Activated T-cell treated with anti-CD3 and anti-CD28 coated beads, Interleukin-2, amount 50 U/mL, for 72 hours (primary cell): ENCODE data around the gene OBP2A. TPM values are rescaled to one million over a fixed set of nuclear protein-coding genes. Genes with fewer than 3 reads are reported as not detected.

ENCODE experiments used
- ATAC-seq, 2 donors: fragments of 150-1000 bp; cut with Tn5 transposase; replicated peaks in 1 of 2; 2 replicates each; pipeline ENCODE4 v1.10.0; 2021; ENCODE audit warnings: moderate library complexity in 2 of 2, mild to moderate bottlenecking in 1 of 2
- DNase-seq, 2 donors: peaks; one replicate each; pipeline ENCODE4 v3.0.0; 2021 to 2022; ENCODE audit warnings: mixed read lengths in 1 of 2
- H3K27ac Mint-ChIP-seq: one replicate; pipeline ENCODE4 v1.8.0; 2022; ENCODE audit warnings: mild to moderate bottlenecking, moderate library complexity, mixed read lengths
- H3K27me3 Mint-ChIP-seq: one replicate; pipeline ENCODE4 v1.8.0; 2022; ENCODE audit warnings: low read depth, mixed read lengths
- H3K36me3 Mint-ChIP-seq, 2 donors: one replicate each; pipeline ENCODE4 v1.8.0; 2022; ENCODE audit warnings: mixed read lengths in 2 of 2, mild to moderate bottlenecking in 1 of 2; ENCODE audit not compliant: insufficient read depth in 2 of 2
- H3K4me1 Mint-ChIP-seq: one replicate; pipeline ENCODE4 v1.8.0; 2022; ENCODE audit warnings: low read depth, mixed read lengths
- H3K4me3 Mint-ChIP-seq, 2 donors: one replicate each; pipeline ENCODE4 v1.8.0; 2022; ENCODE audit warnings: mild to moderate bottlenecking in 2 of 2, mixed read lengths in 2 of 2, moderate library complexity in 2 of 2
- H3K9me3 Mint-ChIP-seq, 2 donors: one replicate each; pipeline ENCODE4 v1.8.0; 2022; ENCODE audit warnings: mixed read lengths in 2 of 2
- total RNA-seq, 2 donors: library from RNA; stranded (reverse); gene quantifications; one replicate each; pipeline ENCODE4 v1.2.3, GENCODE V29; 2022

OBP2A gene
- total RNA-seq, 2 donors from 2014 or later: not detected

GRCh38 chr9:135586601-135587109 is 40.7 kb downstream of the OBP2A start:
- Mint-ChIP-seq H3K27me3 (no peaks in the 10 kb centered on the region), H3K36me3 (no peaks in the 10 kb centered on the region), H3K27ac (no peak overlapping the region), H3K4me1 (no peaks in the 10 kb centered on the region), H3K4me3 (no peak overlapping the region), H3K9me3 (no peaks in the 10 kb centered on the region)
- DNase-seq: no peak
- ATAC-seq: no peak

DNA sequence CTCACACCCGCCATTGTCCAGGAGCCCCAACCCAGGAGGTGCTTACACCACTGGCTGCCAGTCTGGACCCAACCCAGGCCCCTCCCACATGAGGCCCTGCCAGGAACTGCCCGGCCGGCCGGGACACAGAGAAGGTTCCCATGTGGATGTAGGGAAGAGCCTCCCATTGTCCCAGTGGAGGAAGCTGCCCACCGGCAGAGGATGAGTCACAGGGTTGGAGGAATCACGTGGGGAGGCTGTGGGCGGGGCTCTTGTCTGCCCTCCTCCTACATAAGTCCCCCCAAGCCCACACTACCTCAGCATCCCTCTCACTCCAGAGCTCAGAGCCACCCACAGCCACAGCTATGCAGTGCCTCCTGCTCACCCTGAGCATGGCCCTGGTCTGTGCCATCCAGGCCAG is 41.7 kb downstream of the OBP2A start:
- no peak overlapping the region for H3K4me3 Mint-ChIP-seq
- no peaks in the 10 kb centered on the region for H3K36me3 Mint-ChIP-seq
- H3K9me3 Mint-ChIP-seq: no peaks in the 10 kb centered on the region
- no peak overlapping the region for H3K27ac Mint-ChIP-seq
- H3K27me3 Mint-ChIP-seq: no peaks in the 10 kb centered on the region
- no peaks in the 10 kb centered on the region for H3K4me1 Mint-ChIP-seq
- ATAC-seq (no peak), DNase-seq (no peak)

DNA sequence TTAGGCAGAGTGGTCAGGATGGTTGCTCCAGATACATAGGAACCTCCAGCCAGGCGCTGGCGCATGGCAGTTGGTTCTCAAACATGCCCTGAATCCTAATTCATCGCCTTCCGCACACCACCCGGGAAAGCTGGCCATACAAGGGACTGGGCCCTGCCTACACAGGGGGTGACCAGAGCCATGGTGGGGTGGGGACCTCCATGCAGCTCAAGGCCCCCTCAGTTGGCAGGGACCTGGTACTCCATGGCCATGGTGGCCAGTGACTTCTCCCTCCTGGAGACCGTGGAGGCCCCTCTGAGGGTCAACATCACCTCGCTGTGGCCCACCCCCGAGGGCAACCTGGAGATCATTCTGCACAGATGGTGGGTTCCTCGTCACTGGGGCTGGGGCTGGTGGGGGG is 42.4 kb downstream of the OBP2A start:
- Mint-ChIP-seq H3K27ac (no peak overlapping the region), H3K4me3 (no peak overlapping the region), H3K4me1 (no peaks in the 10 kb centered on the region), H3K36me3 (no peaks in the 10 kb centered on the region), H3K27me3 (peaks cover under 1% of the 10 kb centered on the region), H3K9me3 (no peaks in the 10 kb centered on the region)
- no peak for DNase-seq
- ATAC-seq: no peak

DNA sequence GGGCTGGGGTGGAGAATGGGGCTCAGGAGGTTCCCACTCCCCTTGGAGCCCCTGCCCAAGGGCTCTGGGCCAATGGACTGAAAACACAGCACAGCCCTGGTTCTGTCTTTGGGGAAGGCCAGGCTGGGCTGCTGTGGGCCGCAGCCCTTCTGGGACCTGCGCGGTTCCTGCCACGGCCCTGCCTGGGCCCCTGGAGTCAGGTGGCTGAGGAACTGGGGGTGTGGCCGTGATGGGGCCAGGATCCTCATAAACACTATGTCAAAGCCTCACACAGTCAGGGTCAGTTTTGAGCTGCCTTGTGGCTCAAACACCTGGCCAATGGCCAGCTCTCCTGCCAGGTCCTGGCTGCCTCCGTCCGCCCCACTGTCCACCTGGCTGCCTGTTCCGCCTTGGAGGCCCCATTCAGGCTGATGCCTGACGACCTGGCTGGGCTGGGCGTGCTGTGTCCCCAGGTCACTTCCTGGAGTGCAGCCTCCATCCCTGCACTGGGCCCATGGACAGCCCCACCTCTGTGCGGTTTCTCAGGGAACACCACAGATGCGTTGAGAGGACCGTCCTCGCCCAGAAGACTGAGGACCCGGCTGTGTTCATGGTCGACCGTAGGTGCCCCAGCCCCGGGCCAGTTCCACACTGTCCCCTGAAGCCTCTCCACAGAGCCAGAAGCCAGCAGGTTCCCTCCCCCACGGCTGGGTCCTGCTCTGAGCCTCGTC is 43.1 kb downstream of the OBP2A start:
- Mint-ChIP-seq H3K4me3 (no peak overlapping the region), H3K4me1 (no peaks in the 10 kb centered on the region), H3K27me3 (peaks cover 7% of the 10 kb centered on the region), H3K9me3 (no peaks in the 10 kb centered on the region), H3K36me3 (no peaks in the 10 kb centered on the region), H3K27ac (no peak overlapping the region)
- DNase-seq: no peak
- no peak for ATAC-seq

DNA sequence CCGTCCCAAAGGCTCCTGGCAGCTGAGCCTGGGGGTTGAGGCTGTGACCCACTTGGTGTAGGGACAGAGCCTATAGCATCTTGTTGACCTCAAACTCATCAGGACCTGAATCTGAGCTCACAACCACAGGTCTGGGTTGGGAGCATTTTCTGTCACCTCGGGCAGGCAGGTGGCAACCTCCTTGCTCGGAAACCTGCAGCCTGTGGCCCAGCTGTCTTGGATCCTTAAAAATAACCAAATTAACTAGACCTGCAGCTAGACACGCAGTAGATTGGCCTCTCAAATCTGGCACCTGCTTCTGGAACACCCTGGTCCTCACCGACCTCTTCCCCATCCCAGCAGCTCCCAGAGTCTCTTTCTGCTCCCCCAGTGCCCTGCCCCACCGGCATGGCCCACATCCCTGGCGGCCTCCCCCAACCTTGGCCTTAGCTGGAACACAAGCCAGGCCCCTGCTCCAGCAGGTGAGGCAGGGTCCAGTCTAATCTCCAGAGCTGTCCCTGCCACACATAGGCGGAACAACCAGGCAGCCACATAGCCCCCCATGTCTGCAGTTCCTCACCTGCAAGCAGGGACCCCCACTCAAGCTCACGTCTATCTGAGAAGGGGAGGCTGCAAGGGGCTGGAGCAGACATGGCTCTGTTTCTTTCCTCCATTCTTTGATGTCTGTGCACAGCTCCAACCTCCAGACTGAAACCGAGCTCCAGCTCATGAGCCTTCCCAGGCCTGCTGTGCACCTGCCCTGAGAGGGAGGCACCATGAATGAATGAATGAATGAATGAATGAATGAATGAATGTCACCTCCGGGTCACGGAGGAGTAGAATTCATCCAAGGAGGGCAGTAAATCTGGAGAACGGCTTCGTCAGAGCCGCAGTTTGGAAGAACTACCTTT is 43.9 kb downstream of the OBP2A start:
- ATAC-seq (no peak), DNase-seq (no peak)
- no peak overlapping the region for H3K4me3 Mint-ChIP-seq
- H3K27ac Mint-ChIP-seq: no peak overlapping the region
- no peaks in the 10 kb centered on the region for H3K36me3 Mint-ChIP-seq
- peaks cover 7% of the 10 kb centered on the region for H3K27me3 Mint-ChIP-seq
- H3K4me1 Mint-ChIP-seq: no peaks in the 10 kb centered on the region
- no peaks in the 10 kb centered on the region for H3K9me3 Mint-ChIP-seq

GRCh38 chr9:135590486-135591079 is 44.7 kb downstream of the OBP2A start:
- no peak overlapping the region for H3K27ac Mint-ChIP-seq
- ATAC-seq: no peak
- H3K9me3 Mint-ChIP-seq: no peaks in the 10 kb centered on the region
- H3K27me3 Mint-ChIP-seq: peaks cover 7% of the 10 kb centered on the region
- H3K4me3 Mint-ChIP-seq: no peak overlapping the region
- H3K4me1 Mint-ChIP-seq: no peaks in the 10 kb centered on the region
- no peak for DNase-seq
- H3K36me3 Mint-ChIP-seq: no peaks in the 10 kb centered on the region

GRCh38 chr9:135591506-135592330 is 45.8 kb downstream of the OBP2A start:
- no peak overlapping the region for H3K27ac Mint-ChIP-seq
- peaks cover 7% of the 10 kb centered on the region for H3K27me3 Mint-ChIP-seq
- H3K36me3 Mint-ChIP-seq: no peaks in the 10 kb centered on the region
- no peak for DNase-seq
- ATAC-seq: no peak
- no peaks in the 10 kb centered on the region for H3K4me1 Mint-ChIP-seq
- H3K9me3 Mint-ChIP-seq: no peaks in the 10 kb centered on the region
- H3K4me3 Mint-ChIP-seq: no peak overlapping the region

GRCh38 chr9:135592331-135592590 is 46.3 kb downstream of the OBP2A start:
- H3K4me1 Mint-ChIP-seq: no peaks in the 10 kb centered on the region
- ATAC-seq: no peak
- no peak for DNase-seq
- H3K27ac Mint-ChIP-seq: no peak overlapping the region
- no peak overlapping the region for H3K4me3 Mint-ChIP-seq
- peaks cover 7% of the 10 kb centered on the region for H3K27me3 Mint-ChIP-seq
- H3K9me3 Mint-ChIP-seq: no peaks in the 10 kb centered on the region
- no peaks in the 10 kb centered on the region for H3K36me3 Mint-ChIP-seq

- ATAC-seq: no peak
- Mint-ChIP-seq H3K4me3 (no peak overlapping the region), H3K27me3 (peaks cover 7% of the 10 kb centered on the region), H3K36me3 (no peaks in the 10 kb centered on the region), H3K9me3 (no peaks in the 10 kb centered on the region), H3K4me1 (no peaks in the 10 kb centered on the region), H3K27ac (no peak overlapping the region)
- no peak for DNase-seq
These were observed 46.7 kb downstream of the OBP2A start for GRCh38 chr9:135592625-135593024.

DNA sequence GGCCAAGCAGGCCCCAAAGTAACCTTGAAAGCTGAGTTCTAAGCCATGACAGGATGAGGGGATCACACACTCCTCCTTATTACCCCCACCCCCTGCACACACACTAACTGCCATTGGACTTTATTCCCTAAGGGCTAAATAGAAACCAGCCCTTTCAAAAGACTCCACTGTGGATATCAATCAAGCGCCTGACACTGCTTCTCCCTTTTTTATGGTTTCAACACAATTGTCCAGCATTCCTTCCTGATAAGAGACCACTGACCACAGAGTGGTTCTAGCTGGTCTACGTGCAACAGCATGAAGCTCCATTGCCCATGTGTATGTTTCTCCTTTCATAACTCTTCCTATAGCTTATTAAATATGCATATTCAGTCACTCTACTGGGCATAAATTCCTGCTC is 50.3 kb downstream of the OBP2A start:
- Mint-ChIP-seq H3K4me3 (no peak overlapping the region), H3K4me1 (no peaks in the 10 kb centered on the region), H3K27me3 (peaks cover 31% of the 10 kb centered on the region), H3K27ac (no peak overlapping the region), H3K9me3 (no peaks in the 10 kb centered on the region), H3K36me3 (no peaks in the 10 kb centered on the region)
- ATAC-seq (no peak), DNase-seq (no peak)
